Subcutaneous abdominal adipose tissue (tissue), 5 donors: Measurements from ENCODE around the gene TPGS1.

Experiments used
- H3K27ac ChIP-seq: one replicate; pipeline ENCODE4 v1.7.0; 2013; ENCODE audit warnings: low read depth, mild to moderate bottlenecking, inconsistent platforms, low read length, moderate library complexity
- H3K27me3 ChIP-seq, 5 donors: one replicate each; pipeline ENCODE4 v1.7.0; 2013; ENCODE audit warnings: low read length in 5 of 5, inconsistent platforms in 1 of 5; ENCODE audit not compliant: control insufficient read depth in 5 of 5, insufficient read depth in 4 of 5
- H3K36me3 ChIP-seq, 5 donors: one replicate each; pipeline ENCODE4 v1.7.0; 2013; ENCODE audit warnings: low read length in 5 of 5; ENCODE audit not compliant: control insufficient read depth in 5 of 5, insufficient read depth in 5 of 5
- H3K4me1 ChIP-seq, 5 donors: one replicate each; pipeline ENCODE4 v1.7.0; 2013; ENCODE audit warnings: low read length in 5 of 5, mild to moderate bottlenecking in 3 of 5, moderate library complexity in 1 of 5; ENCODE audit not compliant: control insufficient read depth in 5 of 5, insufficient read depth in 5 of 5
- H3K4me3 ChIP-seq, 5 donors: one replicate each; pipeline ENCODE4 v1.7.0; 2013; ENCODE audit warnings: low read length in 5 of 5, low read depth in 1 of 5
- H3K9ac ChIP-seq, 5 donors: one replicate each; pipeline ENCODE4 v1.7.0; 2013; ENCODE audit warnings: low read length in 5 of 5, mild to moderate bottlenecking in 4 of 5, moderate library complexity in 3 of 5
- H3K9me3 ChIP-seq, 5 donors: one replicate each; pipeline ENCODE4 v1.7.0; 2013; ENCODE audit warnings: low read length in 5 of 5; ENCODE audit not compliant: control insufficient read depth in 5 of 5
- donor health status: healthy.
- donor health status: healthy.
- donor health status: healthy.
- donor health status: healthy.
- donor health status: healthy.

Gene TPGS1

GRCh38 chr19:507286-508203 is at the start of gene TPGS1:
Gene TPGS1, plus strand, starts transcription at chr19:507497. Its CDS starts 10 bp downstream, at chr19:507507.
- Histone ChIP-seq H3K4me3 (peak within 1 kb of the TSS; percentile 75 to 97 (median 89)), H3K9ac (peak within 1 kb of the TSS; percentile 63 to 88 (median 83)), H3K27me3 (no peaks in the 10 kb centered on the region), H3K9me3 (no peaks in the 10 kb centered on the region), H3K36me3 (peaks cover 0 to 6% (median 4%) of the 10 kb centered on the region in 5 donors), H3K27ac (peak within 1 kb of the TSS; percentile 88), H3K4me1 (peaks cover 6 to 36% (median 35%) of the 10 kb centered on the region in 5 donors)

DNA sequence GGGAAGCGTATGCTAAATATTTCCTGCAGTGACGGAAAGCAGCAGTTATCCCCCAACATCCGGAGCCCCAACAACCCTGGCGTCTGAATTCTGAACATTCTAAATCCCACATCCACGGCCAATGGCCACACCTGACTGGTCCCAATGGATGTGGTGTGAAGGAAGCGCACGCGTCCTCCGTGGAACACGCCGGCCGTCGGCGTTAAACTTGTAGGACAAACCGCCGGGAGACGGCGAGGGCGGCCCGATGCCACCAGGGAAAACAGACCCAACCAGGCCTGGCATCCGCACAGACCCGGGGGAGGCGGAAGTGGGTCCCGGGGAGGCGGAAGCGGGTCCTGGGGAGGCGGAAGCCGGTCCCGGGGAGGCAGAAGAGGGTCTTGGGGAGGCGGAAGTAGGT is 49.7 kb upstream of the TPGS1 start:
- no peaks in the 10 kb centered on the region for H3K9me3 ChIP-seq
- no peak overlapping the region for H3K4me3 ChIP-seq
- no peak overlapping the region for H3K27ac ChIP-seq
- H3K9ac ChIP-seq: no peak overlapping the region
- peaks cover 0 to 4% (median 0%) of the 10 kb centered on the region in 5 donors for H3K36me3 ChIP-seq
- H3K27me3 ChIP-seq: peaks cover 0 to 11% (median 4%) of the 10 kb centered on the region in 5 donors
- H3K4me1 ChIP-seq: peaks cover 0 to 22% (median 13%) of the 10 kb centered on the region in 5 donors

DNA sequence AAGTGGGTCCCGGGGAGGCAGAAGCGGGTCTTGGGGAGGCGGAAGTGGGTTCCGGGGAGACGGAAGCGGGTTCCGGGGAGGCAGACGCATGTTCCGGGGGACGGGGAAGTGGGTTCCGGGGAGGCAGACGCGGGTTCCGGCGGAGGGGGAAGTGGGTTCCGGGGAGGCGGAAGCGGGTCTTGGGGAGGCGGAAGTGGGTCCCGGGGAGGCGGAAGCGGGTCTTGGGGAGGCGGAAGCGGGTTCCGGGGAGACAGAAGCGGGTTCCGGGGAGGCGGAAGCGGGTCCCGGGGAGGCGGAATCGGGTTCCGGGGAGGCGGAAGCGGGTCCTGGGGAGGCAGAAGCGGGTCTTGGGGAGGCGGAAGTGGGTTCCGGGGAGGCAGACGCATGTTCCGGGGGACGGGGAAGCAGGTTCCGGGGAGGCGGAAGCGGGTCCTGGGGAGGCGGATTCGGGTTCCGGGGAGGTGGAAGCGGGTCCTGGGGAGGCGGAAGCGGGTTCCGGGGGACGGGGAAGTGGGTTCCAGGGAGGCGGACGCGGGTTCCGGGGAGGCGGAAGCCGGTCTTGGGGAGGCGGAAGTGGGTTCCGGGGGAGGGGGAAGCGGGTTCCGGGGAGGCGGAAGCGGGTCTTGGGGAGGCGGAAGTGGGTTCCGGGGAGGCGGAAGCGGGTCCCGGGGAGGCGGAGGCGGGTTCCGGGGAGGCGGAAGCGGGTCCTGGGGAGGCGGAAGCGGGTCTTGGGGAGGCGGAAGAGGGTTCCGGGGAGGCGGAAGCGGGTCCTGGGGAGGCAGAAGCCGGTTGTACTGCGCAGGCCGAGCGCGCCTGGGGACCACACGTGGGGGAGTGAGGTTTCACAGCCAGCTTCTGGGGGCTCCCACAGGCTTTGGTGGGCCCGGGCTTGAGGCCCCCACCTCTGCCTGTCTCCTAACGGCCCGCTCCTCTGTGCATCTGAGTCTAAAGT is 48.9 kb upstream of the TPGS1 start:
- H3K4me3 ChIP-seq: no peak overlapping the region
- no peaks in the 10 kb centered on the region for H3K9me3 ChIP-seq
- H3K9ac ChIP-seq: no peak overlapping the region
- peaks cover 0 to 11% (median 4%) of the 10 kb centered on the region in 5 donors for H3K27me3 ChIP-seq
- no peak overlapping the region for H3K27ac ChIP-seq
- peaks cover 0 to 22% (median 13%) of the 10 kb centered on the region in 5 donors for H3K4me1 ChIP-seq
- H3K36me3 ChIP-seq: peaks cover 0 to 4% (median 0%) of the 10 kb centered on the region in 5 donors

GRCh38 chr19:459724-460511 is 47.4 kb upstream of the TPGS1 start:
- H3K9me3 ChIP-seq: no peaks in the 10 kb centered on the region
- H3K36me3 ChIP-seq: no peaks in the 10 kb centered on the region
- H3K4me3 ChIP-seq: peak overlapping the region; percentile 70 to 86 (median 75)
- peak overlapping the region; percentile 41 for H3K27ac ChIP-seq
- peaks cover 0 to 22% (median 13%) of the 10 kb centered on the region in 5 donors for H3K4me1 ChIP-seq
- H3K27me3 ChIP-seq: peaks cover 0 to 11% (median 4%) of the 10 kb centered on the region in 5 donors
- H3K9ac ChIP-seq: peak overlapping the region in 4 of 5 donors; percentile 69 to 79 (median 74)

DNA sequence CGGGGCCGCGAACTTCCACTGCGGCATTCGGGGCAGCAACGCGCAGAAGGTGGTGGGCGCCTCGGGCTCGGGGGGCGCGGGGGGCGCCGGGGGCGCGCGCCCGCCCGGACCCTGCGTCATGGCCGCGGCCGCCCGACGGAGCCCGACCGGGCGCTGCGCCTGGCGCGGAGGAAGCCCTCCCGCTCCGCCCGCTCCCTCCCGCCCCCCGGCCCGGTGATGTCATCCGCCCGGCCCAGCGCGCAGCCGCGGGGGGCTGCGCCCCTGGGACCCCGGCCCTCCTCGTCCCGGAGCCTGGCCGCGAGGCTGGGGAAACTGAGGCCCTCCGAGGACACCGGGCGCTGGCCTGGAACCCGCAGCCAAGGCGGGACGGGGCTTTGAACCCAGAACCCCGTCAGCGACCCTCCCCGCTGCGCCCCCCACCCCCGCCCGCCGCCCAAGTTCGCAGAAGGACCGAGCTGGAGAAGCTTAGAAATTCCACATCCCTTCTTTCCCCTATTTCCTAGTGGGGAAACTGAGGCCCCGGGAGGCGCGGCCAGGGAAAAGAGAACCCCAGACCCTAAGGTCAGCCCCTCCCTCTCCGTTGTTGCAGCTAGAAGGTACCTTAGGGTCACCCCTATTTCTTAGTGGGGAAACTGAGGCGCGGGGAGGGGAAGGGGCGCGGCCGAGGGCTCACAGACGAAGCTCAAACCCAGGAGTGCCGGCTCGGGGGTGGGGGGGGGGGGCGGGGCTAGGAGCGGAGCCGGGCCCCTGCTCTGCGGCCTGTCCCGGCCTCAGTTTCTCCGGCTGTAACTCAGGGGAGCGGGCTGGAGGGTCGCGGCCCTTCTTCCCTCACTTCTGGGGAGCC is 46.2 kb upstream of the TPGS1 start, which contains the start of gene SHC2:
SHC2 (minus strand) TSS at position 157 of the 844 bp plus-strand sequence; CDS start at position 120, 37 bp downstream.
- peak within 1 kb of the TSS in 4 of 5 donors; percentile 69 to 79 (median 74) for H3K9ac ChIP-seq

DNA sequence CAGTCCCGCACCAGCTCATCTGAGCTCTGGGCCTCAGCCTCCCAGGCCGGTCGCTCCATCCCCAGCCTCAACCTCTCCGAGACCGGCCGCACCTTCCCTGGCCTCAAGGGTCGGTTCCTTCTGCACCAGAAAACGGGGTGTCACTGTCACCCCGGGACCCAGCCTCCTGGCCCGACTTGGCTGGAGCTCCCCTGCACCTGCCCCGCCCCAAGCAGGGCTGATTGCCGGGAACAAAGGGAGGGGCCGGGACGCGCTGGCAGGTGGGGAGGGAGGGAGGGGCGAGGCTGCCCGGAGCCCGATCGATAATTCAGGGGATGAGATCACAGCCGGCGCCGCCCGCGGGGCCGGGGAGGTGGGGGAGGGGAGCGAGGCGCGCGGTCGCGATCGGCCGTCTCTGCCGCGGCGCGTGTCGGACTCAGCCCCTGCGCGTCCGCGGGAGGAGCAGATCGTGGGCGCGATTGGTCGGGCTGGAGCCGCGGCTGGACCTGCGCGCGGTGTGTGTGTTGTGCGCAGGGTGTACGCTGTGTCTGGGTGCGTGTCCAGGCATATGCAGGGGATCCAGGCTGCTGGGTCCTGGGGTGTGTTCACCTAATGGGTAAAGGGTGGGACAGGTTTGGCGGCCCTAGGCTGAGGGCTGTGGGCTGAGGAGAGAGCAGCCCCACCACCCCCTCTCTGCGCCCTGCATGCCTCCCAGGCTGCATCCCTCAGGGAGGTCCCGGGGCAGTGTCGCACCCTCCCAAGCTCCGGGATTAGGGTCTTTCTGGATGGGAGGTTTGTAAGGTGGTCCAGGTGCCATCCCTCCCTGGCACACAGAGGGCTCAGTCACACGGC is 45.4 kb upstream of the TPGS1 start:
- peaks cover 0 to 11% (median 4%) of the 10 kb centered on the region in 5 donors for H3K27me3 ChIP-seq
- H3K9ac ChIP-seq: no peak overlapping the region
- H3K4me3 ChIP-seq: peak overlapping the region in 4 of 5 donors; percentile 32 to 51 (median 38)
- peaks cover 0 to 22% (median 13%) of the 10 kb centered on the region in 5 donors for H3K4me1 ChIP-seq
- H3K9me3 ChIP-seq: no peaks in the 10 kb centered on the region
- no peak overlapping the region for H3K27ac ChIP-seq
- no peaks in the 10 kb centered on the region for H3K36me3 ChIP-seq

More for the DNA sequence above, 46.2 kb upstream of the TPGS1 start, which contains the start of gene SHC2:
- H3K4me1 ChIP-seq: peaks cover 0 to 22% (median 13%) of the 10 kb centered on the region in 5 donors
- H3K27me3 ChIP-seq: peaks cover 0 to 11% (median 4%) of the 10 kb centered on the region in 5 donors
- no peaks in the 10 kb centered on the region for H3K9me3 ChIP-seq
- peak within 1 kb of the TSS; percentile 70 to 86 (median 75) for H3K4me3 ChIP-seq
- no peaks in the 10 kb centered on the region for H3K36me3 ChIP-seq
- H3K27ac ChIP-seq: peak within 1 kb of the TSS; percentile 41

DNA sequence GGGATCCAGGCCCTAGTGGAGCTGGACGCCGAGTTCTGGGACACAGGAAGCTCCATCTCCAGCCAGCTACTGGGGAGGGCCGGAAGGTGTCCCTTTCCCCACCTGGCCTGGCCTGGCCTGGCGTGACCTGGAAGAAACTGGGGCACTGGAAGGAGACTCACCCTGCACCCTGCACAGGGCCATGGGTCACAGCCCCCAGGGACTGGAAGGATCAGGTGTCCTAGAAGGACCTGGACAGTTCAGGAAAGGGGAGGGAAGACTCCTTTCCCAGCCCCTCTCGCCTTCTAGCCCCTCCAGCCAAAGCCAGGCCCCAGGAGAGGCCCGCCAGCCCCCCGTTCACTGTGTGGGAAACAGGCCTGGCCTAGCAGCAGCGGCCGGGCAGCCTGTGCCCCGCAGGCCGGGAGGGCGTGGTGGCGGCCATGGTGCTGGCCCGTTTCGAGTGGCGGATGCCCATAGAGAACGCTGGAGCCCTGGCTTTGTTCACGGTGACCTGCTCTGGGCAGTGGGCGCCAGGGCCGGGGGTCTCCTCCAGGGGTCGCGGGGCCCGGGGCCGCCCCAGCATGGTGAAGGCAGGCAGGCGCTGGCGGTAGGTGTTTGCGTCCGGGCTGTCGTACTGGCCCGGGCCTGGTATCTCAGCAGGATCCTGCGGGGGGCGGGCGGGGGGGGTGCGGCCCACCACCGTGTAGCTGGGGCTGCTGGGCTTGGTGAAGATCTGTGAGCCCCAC is 43.7 kb upstream of the TPGS1 start:
- H3K36me3 ChIP-seq: no peaks in the 10 kb centered on the region
- H3K27ac ChIP-seq: no peak overlapping the region
- H3K27me3 ChIP-seq: peaks cover 0 to 11% (median 4%) of the 10 kb centered on the region in 5 donors

More for the DNA sequence above, 43.7 kb upstream of the TPGS1 start:
- no peak overlapping the region for H3K9ac ChIP-seq
- H3K4me1 ChIP-seq: peaks cover 0 to 22% (median 13%) of the 10 kb centered on the region in 5 donors
- no peak overlapping the region for H3K4me3 ChIP-seq
- peaks cover 0 to 2% (median 0%) of the 10 kb centered on the region in 5 donors for H3K9me3 ChIP-seq
